Breast epithelium (tissue), 4 donors: ENCODE results near the gene ORAI2. TPM values are rescaled to one million over a fixed set of nuclear protein-coding genes. Genes with fewer than 3 reads are reported as not detected.
"Not testable (repeated sequence)": the region's sequence is repeated elsewhere in the genome, so short reads cannot be mapped to it uniquely, and the experiment has no call there.

ENCODE experiments used
- DNase-seq, 2 donors: peaks; one replicate each; pipeline ENCODE4 v3.0.0-alpha.2; 2019; ENCODE audit warnings: low spot score in 2 of 2
- H3K27ac ChIP-seq, 2 donors: fragments of 200-600 bp; sonication (generic) in 1 of 2; one replicate each; pipeline ENCODE4 v1.5.1; 2016 to 2019; ENCODE audit warnings: mild to moderate bottlenecking in 1 of 2
- H3K27me3 ChIP-seq, 2 donors: fragments of 200-600 bp; sonication (generic) in 1 of 2; one replicate each; pipeline versions ENCODE4 v1.5.1 to v1.6.0; 2017 to 2019; ENCODE audit warnings: control low read depth in 1 of 2, mild to moderate bottlenecking in 1 of 2
- H3K36me3 ChIP-seq: fragments of 200-600 bp; one replicate; pipeline ENCODE4 v1.5.1; 2019
- H3K4me1 ChIP-seq, 2 donors: fragments of 200-600 bp; sonication (generic); one replicate each; pipeline ENCODE4 v1.5.1; 2016 to 2019; ENCODE audit warnings: control low read depth in 1 of 2
- H3K4me3 ChIP-seq, 3 donors: fragments of 200-600 bp; sonication (generic); 1 replicate in 2 of 3; 2 replicates in 1 of 3; pipeline ENCODE4 v1.5.1; 2016 to 2019; ENCODE audit warnings: mild to moderate bottlenecking in 3 of 3, moderate library complexity in 2 of 3
- H3K9me3 ChIP-seq, 2 donors: fragments of 200-600 bp; sonication (generic) in 1 of 2; one replicate each; pipeline ENCODE4 v1.5.1; 2016 to 2019; ENCODE audit warnings: control low read depth in 1 of 2
- CTCF ChIP-seq, 3 donors: fragments of 450-650 bp; IDR thresholded peaks; one replicate each; pipeline ENCODE4 v1.5.1; 2016 to 2017; ENCODE audit warnings: antibody characterized with exemption in 3 of 3, mild to moderate bottlenecking in 3 of 3, moderate library complexity in 3 of 3
- POLR2A ChIP-seq: fragments of 450-650 bp; IDR thresholded peaks from one replicate; pipeline ENCODE4 v1.6.1; 2016; ENCODE audit warnings: antibody characterized with exemption, mild to moderate bottlenecking, moderate library complexity
- POLR2AphosphoS5 ChIP-seq, 3 donors: sonication (generic); formaldehyde crosslinking; IDR thresholded peaks; one replicate each; pipeline ENCODE4 v1.6.1; 2017; ENCODE audit warnings: antibody characterized with exemption in 3 of 3
- intact Hi-C: fragments of 100-400 bp; cut with DNase I; formaldehyde crosslinking; loops from one replicate; pipeline ENCODE4 v1.15.1; 2023; ENCODE audit warnings: low total_unique reads
- total RNA-seq, 3 donors: library from RNA; depleted of rRNA; stranded (reverse); fragments of >200 nt; gene quantifications; one replicate each; pipeline ENCODE4 v1.1.0, GENCODE V29; 2016

The ORAI2 gene
- total RNA-seq, 3 donors from 2014 or later = 8.3 to 24.9 (median 18.1) TPM

- DNase-seq = no peak
- intact Hi-C loops = no loop called here
- no peaks in the 10 kb centered on the region for H3K9me3 ChIP-seq
- no peak overlapping the region for H3K4me3 ChIP-seq
- no peaks in the 10 kb centered on the region for H3K27me3 ChIP-seq
- no peaks in the 10 kb centered on the region for H3K4me1 ChIP-seq
- TF ChIP-seq POLR2A = no peak
- no peak for TF ChIP-seq CTCF (IDR thresholded peaks at IDR 0.05)
- no peak for TF ChIP-seq POLR2AphosphoS5 (IDR thresholded peaks at IDR 0.05)
- no peaks in the 10 kb centered on the region for H3K36me3 ChIP-seq
- H3K27ac ChIP-seq = no peak overlapping the region
Measured at GRCh38 chr7:102452451-102452850, 19.1 kb downstream of the ORAI2 start.

GRCh38 chr7:102453319-102453718 is 19.9 kb downstream of the ORAI2 start:
- intact Hi-C loops = no loop called here
- H3K4me1 ChIP-seq = no peaks in the 10 kb centered on the region

GRCh38 chr7:102454468-102454867 is 21.1 kb downstream of the ORAI2 start:
- no peaks in the 10 kb centered on the region for H3K36me3 ChIP-seq
- H3K4me3 ChIP-seq = no peak overlapping the region
- no peaks in the 10 kb centered on the region for H3K4me1 ChIP-seq
- DNase-seq = no peak
- H3K9me3 ChIP-seq = no peaks in the 10 kb centered on the region
- intact Hi-C loops = no loop called here
- H3K27me3 ChIP-seq = no peaks in the 10 kb centered on the region
- H3K27ac ChIP-seq = no peak overlapping the region
- TF ChIP-seq POLR2A (no peak), POLR2AphosphoS5 (IDR thresholded peaks at IDR 0.05) (no peak), CTCF (IDR thresholded peaks at IDR 0.05) (no peak)

More at GRCh38 chr7:102453319-102453718, 19.9 kb downstream of the ORAI2 start:
- Histone ChIP-seq H3K36me3 (no peaks in the 10 kb centered on the region), H3K4me3 (no peak overlapping the region), H3K27me3 (no peaks in the 10 kb centered on the region), H3K9me3 (no peaks in the 10 kb centered on the region), H3K27ac (no peak overlapping the region)
- TF ChIP-seq POLR2A (no peak), CTCF (IDR thresholded peaks at IDR 0.05) (no peak), POLR2AphosphoS5 (IDR thresholded peaks at IDR 0.05) (no peak)
- DNase-seq = no peak

- DNase-seq, H3K27me3 ChIP-seq, H3K36me3 ChIP-seq, intact Hi-C loops, H3K9me3 ChIP-seq, H3K27ac ChIP-seq, H3K4me3 ChIP-seq, H3K4me1 ChIP-seq: not testable (repeated sequence)
Measured at GRCh38 chr7:102454932-102455331, 21.6 kb downstream of the ORAI2 start.

GRCh38 chr7:102455596-102455995 is 22.2 kb downstream of the ORAI2 start:
- intact Hi-C loops = no loop called here
- no peak for TF ChIP-seq POLR2A
- no peak for TF ChIP-seq CTCF (IDR thresholded peaks at IDR 0.05)
- TF ChIP-seq POLR2AphosphoS5 (IDR thresholded peaks at IDR 0.05) = no peak
- no peaks in the 10 kb centered on the region for H3K9me3 ChIP-seq
- H3K27ac ChIP-seq = no peak overlapping the region
- no peak overlapping the region for H3K4me3 ChIP-seq
- H3K27me3 ChIP-seq = no peaks in the 10 kb centered on the region
- H3K36me3 ChIP-seq = no peaks in the 10 kb centered on the region
- no peak for DNase-seq
- no peaks in the 10 kb centered on the region for H3K4me1 ChIP-seq

GRCh38 chr7:102456327-102456726 is 23.0 kb downstream of the ORAI2 start:
- H3K4me1 ChIP-seq = no peaks in the 10 kb centered on the region
- intact Hi-C loops = no loop called here
- no peak for DNase-seq
- H3K27me3 ChIP-seq = no peaks in the 10 kb centered on the region
- no peak for TF ChIP-seq CTCF (IDR thresholded peaks at IDR 0.05)
- TF ChIP-seq POLR2A = no peak
- no peak for TF ChIP-seq POLR2AphosphoS5 (IDR thresholded peaks at IDR 0.05)
- H3K27ac ChIP-seq = no peak overlapping the region
- H3K36me3 ChIP-seq = no peaks in the 10 kb centered on the region
- H3K4me3 ChIP-seq = no peak overlapping the region
- H3K9me3 ChIP-seq = no peaks in the 10 kb centered on the region
